ENCODE results near the gene PCK1. TPM values are rescaled to one million over a fixed set of nuclear protein-coding genes. Genes with fewer than 3 reads are reported as not detected.
A peak's percentile ranks its signal among the peaks of the same experiment; 100 is the strongest.

The PCK1 gene
- total and polyA plus RNA-seq, 2 experiments from 2014 or later = not detected

DNA sequence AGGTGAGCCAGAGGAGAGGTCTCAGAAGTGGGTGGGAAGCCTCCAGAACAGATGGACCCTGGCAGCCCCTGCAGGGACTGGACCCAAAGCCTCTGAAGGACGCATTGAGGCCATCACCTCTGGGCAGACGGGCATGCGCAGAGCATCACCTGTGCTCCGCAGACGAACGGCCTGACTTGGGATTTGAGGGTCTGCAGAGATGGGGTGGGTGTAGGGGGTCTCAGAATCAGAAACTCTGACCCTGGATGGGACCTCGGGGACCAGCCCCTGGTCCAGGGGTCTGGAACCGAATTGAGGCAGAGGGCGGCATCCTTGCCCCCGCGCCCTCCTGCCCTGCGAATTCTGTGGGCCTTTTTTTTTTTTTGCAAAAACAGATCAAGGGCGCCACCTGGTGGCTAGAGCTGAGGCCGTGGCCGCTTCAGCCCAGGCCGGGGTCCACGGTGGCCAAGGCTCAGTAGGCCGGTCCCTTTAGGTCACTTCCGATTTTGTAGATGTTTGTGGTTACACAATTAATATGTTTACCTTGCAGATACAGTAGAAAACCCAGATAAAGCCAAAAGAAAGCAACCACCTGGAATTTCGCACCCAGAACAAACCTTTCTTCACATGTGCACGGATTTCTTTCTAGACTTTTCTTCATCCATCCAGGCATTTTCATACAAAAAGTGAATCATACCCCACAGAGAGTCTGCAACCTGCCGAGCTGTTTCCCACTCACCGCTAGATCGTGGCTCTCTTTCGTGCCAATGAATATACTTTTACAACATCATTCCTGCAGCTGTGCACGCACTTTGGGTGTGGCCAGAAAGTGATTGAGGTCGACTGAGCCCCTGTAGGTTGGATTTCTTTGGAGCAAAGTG, 33.4 kb downstream of the PCK1 start:
- no peaks in the 10 kb centered on the region for H3K36me3 ChIP-seq (ENCODE audit: insufficient read depth)

More for the DNA sequence above, 33.4 kb downstream of the PCK1 start:
- no peaks in the 10 kb centered on the region for H3K9me2 ChIP-seq (ENCODE audit: insufficient read depth)
- no peak overlapping the region for H2AFZ ChIP-seq
- no peak overlapping the region for H3K27ac ChIP-seq (ENCODE audit: low read depth)
- H3K4me1 ChIP-seq (ENCODE audit: insufficient read depth) = no peaks in the 10 kb centered on the region; the same call in 1 of the 2 replicates
- no peak overlapping the region for H3K4me2 ChIP-seq
- H4K20me1 ChIP-seq (replicated peaks; ENCODE audit: insufficient read depth) = no peaks in the 10 kb centered on the region
- H3K4me1 Mint-ChIP-seq = peaks cover 10% of the 10 kb centered on the region
- H3K9me3 Mint-ChIP-seq = no peaks in the 10 kb centered on the region; the same call in 2 of the 3 replicates
- H3K27me3 Mint-ChIP-seq (ENCODE audit: insufficient read depth, low read depth, poor library complexity) = peaks cover 15% of the 10 kb centered on the region
- H3K27me3 ChIP-seq (ENCODE audit: insufficient read depth) = no peaks in the 10 kb centered on the region
- no peak overlapping the region for H3K4me3 Mint-ChIP-seq
- peak; percentile 78 for DNase-seq (ENCODE audit: low spot score)
- 0 out of 2 replicates have a peak, but pooled peaks cover 3% of the 10 kb centered on the region for H3F3A ChIP-seq (replicated peaks; ENCODE audit: low read depth)
- TF ChIP-seq EZH2phosphoT487 (IDR thresholded peaks at IDR 0.05; ENCODE audit: unreplicated experiment) (no peak), ETS1 (IDR thresholded peaks at IDR 0.05) (no peak), REST (IDR thresholded peaks at IDR 0.05; ENCODE audit: unreplicated experiment) (no peak), POLR2AphosphoS5 (IDR thresholded peaks at IDR 0.05; ENCODE audit: low read depth) (no peak), EZH2 (IDR thresholded peaks at IDR 0.05; ENCODE audit: low read depth, unreplicated experiment) (no peak), CREB1 (CRISPR knock-in tag; IDR thresholded peaks at IDR 0.05; ENCODE audit: low read depth) (no peak), CTCF (conservative IDR thresholded peaks at IDR 0.05; ENCODE audit: low read depth in 2 of 2) (peak; percentile 70 to 77), ZNF331 (CRISPR knock-in tag; IDR thresholded peaks at IDR 0.05; ENCODE audit: low read depth) (no peak)
- H3K36me3 Mint-ChIP-seq (ENCODE audit: low read depth) = no peaks in the 10 kb centered on the region
- H3K27ac Mint-ChIP-seq = no peak overlapping the region
- no peak overlapping the region for H3K4me3 ChIP-seq
- H3K79me2 ChIP-seq (replicated peaks; ENCODE audit: insufficient read depth) = no peaks in the 10 kb centered on the region
- ATAC-seq = peak; percentile 51
